H1 (cell line): ENCODE measurements around the gene MRPL17. TPM values are rescaled to one million over a fixed set of nuclear protein-coding genes. Genes with fewer than 3 reads are reported as not detected.

Source experiments
- ASH2L ChIP-seq: fragments of 200-600, 300-600 bp; sonication (generic); IDR thresholded peaks from one replicate; pipeline ENCODE4 v1.7.1; 2017; ENCODE audit warnings: low read length
- CHD1 ChIP-seq: IDR thresholded peaks from 2 replicates; pipeline ENCODE4 v1.6.1; 2012; ENCODE audit warnings: low read depth, low read length, improper control_type of control experiment
- EP300 ChIP-seq, 2 experiments: IDR thresholded peaks; 1 replicate in 1 of 2; 2 replicates in 1 of 2; pipeline ENCODE4 v1.6.1; 2011 to 2012; ENCODE audit warnings: low read depth in 2 of 2, low read length in 2 of 2, mild to moderate bottlenecking in 2 of 2, borderline replicate concordance in 1 of 2, inconsistent platforms in 1 of 2, moderate library complexity in 1 of 2
- TAF7 ChIP-seq: optimal IDR thresholded peaks from 2 replicates; pipeline ENCODE3; 2011; ENCODE audit warnings: low read depth, mild to moderate bottlenecking, inconsistent platforms, low read length, moderate library complexity, borderline replicate concordance
- polyA plus RNA-seq, 7 experiments: library from polyadenylated mRNA; depleted of rRNA in 3 of 7; stranded (reverse) in 5 of 7; unstranded in 2 of 7; fragments of >200 nt in 5 of 7; fragments of 200-250 nt in 2 of 7; gene quantifications; 1 replicate in 5 of 7; 2 replicates in 1 of 7; 4 replicates in 1 of 7; pipeline versions ENCODE4 v1.2.1 to v1.2.3, GENCODE V29; 2011 to 2013; ENCODE audit warnings: missing spikeins in 2 of 7, mixed read lengths in 2 of 7
- total RNA-seq: library from RNA; stranded (reverse); fragmentation: NEBNext Ultra II Directional; extraction: Animal tissue kit (Norgen Biotek cat#: 25700); gene quantifications from 2 replicates; pipeline ENCODE4 v1.2.1, GENCODE V29; 2021

MRPL17 gene
- total and polyA plus RNA-seq, 2 of the 8 experiments (the other 6 are each of a cell fraction or from before 2014, with no cell fraction given) = 55.7 to 70.5 TPM

- TF ChIP-seq EP300 (IDR thresholded peaks at IDR 0.05; ENCODE audit: borderline replicate concordance in 1 of 2, low read depth in 2 of 2, low read length in 2 of 2) (no peak), CHD1 (no peak), ASH2L (no peak), TAF7 (no peak)
Measured at GRCh38 chr11:6658647-6659046, 24.5 kb downstream of the MRPL17 start (continued).
